Heart left ventricle (tissue), 13 donors: Measurements from ENCODE around the gene FAM76B.

Experiments used
- POLR2A ChIP-seq, 2 donors: fragments of 450-650 bp; IDR thresholded peaks; one replicate each; pipeline ENCODE4 v1.6.1; 2017; ENCODE audit warnings: antibody characterized with exemption in 2 of 2, mild to moderate bottlenecking in 2 of 2, moderate library complexity in 2 of 2
- TF ChIP-seq, protein P1 (sequence below), 12 donors: fragments of 200-600 bp; sonication (generic) in 4 of 12; IDR thresholded peaks; one replicate each; pipeline versions ENCODE4 v1.5.0 to v1.8.0; 2018 to 2022; ENCODE audit warnings: antibody characterized with exemption in 12 of 12, mild to moderate bottlenecking in 5 of 12
- donor health status: ischemic (EF 13 %, LVEDD 7.1; RV severe dilation, severe dysfunction).
- donor health status: DM: no; HTN: yes; CAD: no.
- donor health status: DM: no; HTN: no; CAD: no.
- donor health status: ischemic (EF 25% LVEDD 6.9; RV normal size, moderate dysfunction).
- donor health status: ischemic (EF 25% LVEDD 5.7; RV mildly dilated, moderate dysfunction).
- donor health status: ischemic (EF 35%, LVEDD 5.7; RV mildly dilated, moderate dysfunction).
- donor health status: nonischemic (EF 11% LVEDD 7.7; RV severe dilation, severe dysfunction).
- donor health status: DM: yes; HTN: yes; CAD: no.
- donor health status: PGD.
- donor health status: ischemic (EF 29% LVEDD 5.4; RV normal size, mild dysfunction).
- donor health status: nonischemic (EF 23%, LVEDD 6.1; RV moderate dilation, normal function).

DNA sequence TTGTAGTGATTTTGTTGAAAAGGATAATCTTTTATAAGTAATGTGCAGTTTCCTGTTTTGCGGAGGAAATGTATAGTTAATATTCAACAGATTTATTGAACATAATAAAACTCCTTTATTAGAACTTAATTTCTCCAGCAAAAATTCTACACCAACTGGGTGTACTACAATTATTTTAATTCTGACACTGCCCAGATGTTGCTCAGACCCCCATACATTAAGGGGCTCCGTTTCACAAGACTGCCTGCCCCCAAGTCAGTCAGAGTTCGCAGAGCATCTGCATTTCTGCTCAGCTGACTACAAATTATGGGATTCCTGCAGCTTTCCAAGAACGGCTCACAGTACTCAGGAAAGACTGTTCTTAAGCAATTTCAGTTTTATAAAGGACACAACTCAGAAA is 6.9 kb upstream of the FAM76B start:
- TF ChIP-seq, protein P1, sequence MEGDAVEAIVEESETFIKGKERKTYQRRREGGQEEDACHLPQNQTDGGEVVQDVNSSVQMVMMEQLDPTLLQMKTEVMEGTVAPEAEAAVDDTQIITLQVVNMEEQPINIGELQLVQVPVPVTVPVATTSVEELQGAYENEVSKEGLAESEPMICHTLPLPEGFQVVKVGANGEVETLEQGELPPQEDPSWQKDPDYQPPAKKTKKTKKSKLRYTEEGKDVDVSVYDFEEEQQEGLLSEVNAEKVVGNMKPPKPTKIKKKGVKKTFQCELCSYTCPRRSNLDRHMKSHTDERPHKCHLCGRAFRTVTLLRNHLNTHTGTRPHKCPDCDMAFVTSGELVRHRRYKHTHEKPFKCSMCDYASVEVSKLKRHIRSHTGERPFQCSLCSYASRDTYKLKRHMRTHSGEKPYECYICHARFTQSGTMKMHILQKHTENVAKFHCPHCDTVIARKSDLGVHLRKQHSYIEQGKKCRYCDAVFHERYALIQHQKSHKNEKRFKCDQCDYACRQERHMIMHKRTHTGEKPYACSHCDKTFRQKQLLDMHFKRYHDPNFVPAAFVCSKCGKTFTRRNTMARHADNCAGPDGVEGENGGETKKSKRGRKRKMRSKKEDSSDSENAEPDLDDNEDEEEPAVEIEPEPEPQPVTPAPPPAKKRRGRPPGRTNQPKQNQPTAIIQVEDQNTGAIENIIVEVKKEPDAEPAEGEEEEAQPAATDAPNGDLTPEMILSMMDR (IDR thresholded peaks at IDR 0.05), result no peak
- TF ChIP-seq POLR2A (IDR thresholded peaks at IDR 0.05), result no peak
